ENCODE results near the gene SNAPC3.

GRCh38 chr9:15390201-15390600 lies 32.5 kb upstream of the SNAPC3 start:
- TF ChIP-seq CTCF (IDR thresholded peaks at IDR 0.05) (no peak), POLR2A (IDR thresholded peaks at IDR 0.05) (no peak)

Data from upper lobe of left lung (tissue), 4 donors.